ENCODE measurements around the gene COL23A1. TPM values are rescaled to one million over a fixed set of nuclear protein-coding genes. Genes with fewer than 3 reads are reported as not detected.

COL23A1 gene
- total and polyA plus RNA-seq, 2 experiments from 2014 or later: 1.1 to 5.1 TPM

DNA sequence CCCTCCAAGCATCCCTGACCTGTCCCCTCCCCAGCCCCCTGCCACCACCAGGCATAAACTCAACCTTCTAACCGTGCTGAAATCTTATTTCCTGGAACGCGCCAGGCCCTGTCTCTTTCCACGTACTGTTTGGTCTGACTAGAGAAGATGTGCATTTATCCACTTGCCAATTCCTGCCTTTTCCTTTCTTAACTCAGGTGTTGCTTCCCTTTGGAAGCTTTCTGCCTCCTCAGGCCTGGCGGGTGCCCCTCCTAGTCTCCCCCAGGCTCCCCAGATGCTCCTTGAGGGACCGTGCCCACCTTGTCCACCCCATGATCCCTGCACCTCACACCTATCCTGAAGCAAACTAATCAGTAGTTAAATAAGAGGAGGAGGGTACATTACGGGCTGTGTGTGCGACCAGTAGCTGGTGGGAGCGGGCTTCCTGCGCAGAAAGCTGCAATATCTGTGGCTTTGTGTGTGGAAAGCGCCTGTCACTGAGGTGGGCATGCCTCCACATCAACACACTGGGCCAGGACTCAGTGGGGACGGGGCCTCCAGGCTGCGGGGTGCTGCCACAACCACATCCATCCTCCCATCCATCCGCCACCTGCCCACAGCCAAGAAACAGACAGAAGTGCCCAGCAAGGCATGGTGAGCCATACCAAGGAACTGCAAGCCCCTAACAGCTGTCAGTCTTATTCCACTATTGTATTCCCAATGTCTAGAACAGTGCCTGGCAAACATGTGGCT, 73.5 kb downstream of the COL23A1 start:
- Histone ChIP-seq H3K27me3 (no peaks in the 10 kb centered on the region), H3K9me3 (ENCODE audit: low read depth) (no peaks in the 10 kb centered on the region), H4K20me1 (ENCODE audit: insufficient read depth, poor library complexity, severe bottlenecking) (no peaks in the 10 kb centered on the region), H3K36me3 (replicated peaks; ENCODE audit: insufficient read depth, low read depth) (no peaks in the 10 kb centered on the region), H3K27ac (no peak overlapping the region), H3K79me2 (no peaks in the 10 kb centered on the region), H3K4me2 (no peak overlapping the region), H3K9me2 (replicated peaks; ENCODE audit: insufficient read depth) (no peaks in the 10 kb centered on the region), H3K4me1 (ENCODE audit: insufficient read depth) (no peaks in the 10 kb centered on the region), H3K4me3 (no peak overlapping the region), H2AFZ (no peak overlapping the region)
- WGBS (ENCODE audit: low lambda C conversion rate, missing lambda C conversion rate): 92% methylated on average over 14 of the region's 14 CpGs
- TF ChIP-seq EZH2phosphoT487 (IDR thresholded peaks at IDR 0.05; ENCODE audit: low read depth, severe bottlenecking, unreplicated experiment): no peak
- TF ChIP-seq EZH2 (IDR thresholded peaks at IDR 0.05; ENCODE audit: borderline replicate concordance): no peak
- TF ChIP-seq, protein P1, sequence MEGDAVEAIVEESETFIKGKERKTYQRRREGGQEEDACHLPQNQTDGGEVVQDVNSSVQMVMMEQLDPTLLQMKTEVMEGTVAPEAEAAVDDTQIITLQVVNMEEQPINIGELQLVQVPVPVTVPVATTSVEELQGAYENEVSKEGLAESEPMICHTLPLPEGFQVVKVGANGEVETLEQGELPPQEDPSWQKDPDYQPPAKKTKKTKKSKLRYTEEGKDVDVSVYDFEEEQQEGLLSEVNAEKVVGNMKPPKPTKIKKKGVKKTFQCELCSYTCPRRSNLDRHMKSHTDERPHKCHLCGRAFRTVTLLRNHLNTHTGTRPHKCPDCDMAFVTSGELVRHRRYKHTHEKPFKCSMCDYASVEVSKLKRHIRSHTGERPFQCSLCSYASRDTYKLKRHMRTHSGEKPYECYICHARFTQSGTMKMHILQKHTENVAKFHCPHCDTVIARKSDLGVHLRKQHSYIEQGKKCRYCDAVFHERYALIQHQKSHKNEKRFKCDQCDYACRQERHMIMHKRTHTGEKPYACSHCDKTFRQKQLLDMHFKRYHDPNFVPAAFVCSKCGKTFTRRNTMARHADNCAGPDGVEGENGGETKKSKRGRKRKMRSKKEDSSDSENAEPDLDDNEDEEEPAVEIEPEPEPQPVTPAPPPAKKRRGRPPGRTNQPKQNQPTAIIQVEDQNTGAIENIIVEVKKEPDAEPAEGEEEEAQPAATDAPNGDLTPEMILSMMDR (IDR thresholded peaks at IDR 0.05; ENCODE audit: poor library complexity): no peak
- DNase-seq (ENCODE audit: low spot score): no peak

DNA sequence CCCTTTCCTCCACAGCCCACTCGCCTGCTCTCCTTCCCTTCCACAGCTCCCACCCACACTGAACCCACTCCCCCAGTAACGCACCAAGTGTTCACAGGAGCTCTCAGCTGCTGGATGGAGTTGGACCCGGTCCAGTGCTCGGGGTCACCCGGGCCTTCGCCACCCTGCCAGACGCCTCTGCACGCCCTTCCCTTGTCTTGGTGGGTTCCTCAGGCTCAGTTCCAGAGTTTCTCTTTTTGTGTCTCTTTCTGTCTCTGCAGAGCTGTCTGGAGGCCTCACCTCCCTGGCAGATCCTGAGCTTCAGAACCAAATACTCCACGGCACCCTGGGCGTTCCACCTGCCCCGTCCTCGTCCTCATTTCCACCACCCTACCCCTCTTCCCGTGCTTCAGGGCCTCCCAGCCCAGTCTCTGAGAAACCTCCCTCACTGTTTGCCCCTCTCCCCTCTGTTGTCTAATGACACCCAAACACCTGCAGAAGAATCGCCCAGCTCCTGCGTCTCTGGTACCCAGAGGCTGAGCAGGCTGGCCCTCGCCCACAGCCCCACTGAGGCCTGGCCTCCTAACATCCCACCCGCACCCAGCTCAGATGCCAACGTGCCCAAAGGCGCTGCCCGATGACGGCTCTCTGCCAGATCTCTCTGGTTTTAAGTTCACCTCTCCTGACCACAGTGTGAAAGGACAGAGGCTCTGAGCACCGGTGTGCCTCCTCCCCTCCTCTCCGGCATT, 74.3 kb downstream of the COL23A1 start:
- Histone ChIP-seq H3K4me3 (no peak overlapping the region), H3K9me3 (ENCODE audit: low read depth) (no peaks in the 10 kb centered on the region), H3K79me2 (no peaks in the 10 kb centered on the region), H2AFZ (no peak overlapping the region), H3K4me2 (no peak overlapping the region), H3K36me3 (replicated peaks; ENCODE audit: insufficient read depth, low read depth) (no peaks in the 10 kb centered on the region), H3K4me1 (ENCODE audit: insufficient read depth) (no peaks in the 10 kb centered on the region), H4K20me1 (ENCODE audit: insufficient read depth, poor library complexity, severe bottlenecking) (no peaks in the 10 kb centered on the region), H3K27ac (no peak overlapping the region), H3K9me2 (replicated peaks; ENCODE audit: insufficient read depth) (no peaks in the 10 kb centered on the region), H3K27me3 (no peaks in the 10 kb centered on the region)
- no peak for TF ChIP-seq EZH2phosphoT487 (IDR thresholded peaks at IDR 0.05; ENCODE audit: low read depth, severe bottlenecking, unreplicated experiment)
- TF ChIP-seq EZH2 (IDR thresholded peaks at IDR 0.05; ENCODE audit: borderline replicate concordance): no peak
- TF ChIP-seq, protein P1 (IDR thresholded peaks at IDR 0.05; ENCODE audit: poor library complexity): no peak
- 90% methylated on average over 23 of the region's 23 CpGs for WGBS (ENCODE audit: low lambda C conversion rate, missing lambda C conversion rate)
- DNase-seq (ENCODE audit: low spot score): no peak

DNA sequence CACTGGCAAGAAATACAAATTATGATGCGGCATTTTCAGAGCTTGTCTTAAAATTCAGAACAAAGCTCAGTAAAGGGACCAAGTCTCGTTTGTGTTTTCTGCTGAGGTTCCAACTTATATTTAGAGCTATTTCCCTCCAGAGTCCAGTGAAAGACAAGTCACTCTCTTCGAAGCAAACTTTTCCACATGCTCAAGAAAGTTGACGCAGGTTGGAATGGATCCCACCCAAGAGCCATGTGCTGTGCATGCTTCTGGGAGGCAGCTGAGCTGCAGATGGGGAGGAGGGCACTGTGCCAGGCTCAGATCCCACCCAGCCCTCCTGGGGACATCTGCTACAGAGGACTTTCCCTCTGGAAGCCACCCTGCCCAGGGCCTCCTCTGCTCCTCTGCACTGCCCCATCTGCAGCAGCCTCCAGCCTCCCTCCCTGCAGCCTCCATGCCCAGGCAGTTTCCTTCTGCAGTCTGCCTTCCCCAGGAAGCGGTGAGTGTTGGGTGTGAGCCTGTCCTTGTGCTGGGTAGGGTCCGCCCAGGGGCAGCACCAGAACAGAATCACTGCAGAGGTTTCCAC, 75.3 kb downstream of the COL23A1 start:
- Histone ChIP-seq H3K27ac (no peak overlapping the region), H3K4me2 (no peak overlapping the region), H2AFZ (no peak overlapping the region), H3K4me3 (no peak overlapping the region), H3K79me2 (no peaks in the 10 kb centered on the region), H3K36me3 (replicated peaks; ENCODE audit: insufficient read depth, low read depth) (no peaks in the 10 kb centered on the region), H3K9me3 (ENCODE audit: low read depth) (no peaks in the 10 kb centered on the region), H3K27me3 (no peaks in the 10 kb centered on the region), H4K20me1 (ENCODE audit: insufficient read depth, poor library complexity, severe bottlenecking) (no peaks in the 10 kb centered on the region), H3K9me2 (replicated peaks; ENCODE audit: insufficient read depth) (no peaks in the 10 kb centered on the region), H3K4me1 (ENCODE audit: insufficient read depth) (no peaks in the 10 kb centered on the region)
- DNase-seq (ENCODE audit: low spot score): no peak
- WGBS (ENCODE audit: low lambda C conversion rate, missing lambda C conversion rate): 93% methylated on average over 6 of the region's 6 CpGs
- TF ChIP-seq EZH2phosphoT487 (IDR thresholded peaks at IDR 0.05; ENCODE audit: low read depth, severe bottlenecking, unreplicated experiment) (no peak), EZH2 (IDR thresholded peaks at IDR 0.05; ENCODE audit: borderline replicate concordance) (no peak)

DNA sequence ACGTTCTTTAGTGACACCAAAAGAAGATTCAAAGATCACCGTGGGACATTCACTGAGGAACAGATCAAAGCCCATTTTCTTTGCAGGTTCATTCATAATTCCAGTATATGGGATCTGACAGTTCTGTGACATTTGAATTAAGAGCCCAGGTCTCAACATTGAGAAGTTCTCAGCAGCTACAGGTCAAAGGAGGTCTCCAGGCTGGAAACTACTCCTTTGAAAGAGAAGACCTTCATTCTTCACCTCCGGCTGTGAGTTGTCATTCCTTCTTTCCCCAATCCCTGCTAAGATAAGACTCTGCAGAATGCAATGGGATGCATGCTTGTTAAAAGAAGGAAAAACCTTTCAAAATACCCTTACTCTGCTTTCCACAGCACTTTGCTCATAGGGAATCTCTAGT, 79.0 kb downstream of the COL23A1 start:
- Histone ChIP-seq H3K27ac (no peak overlapping the region), H3K27me3 (no peaks in the 10 kb centered on the region), H3K4me1 (ENCODE audit: insufficient read depth) (no peaks in the 10 kb centered on the region), H3K36me3 (replicated peaks; ENCODE audit: insufficient read depth, low read depth) (no peaks in the 10 kb centered on the region), H4K20me1 (ENCODE audit: insufficient read depth, poor library complexity, severe bottlenecking) (no peaks in the 10 kb centered on the region), H3K4me3 (no peak overlapping the region), H3K4me2 (no peak overlapping the region), H3K9me2 (replicated peaks; ENCODE audit: insufficient read depth) (no peaks in the 10 kb centered on the region), H3K79me2 (no peaks in the 10 kb centered on the region), H3K9me3 (ENCODE audit: low read depth) (no peaks in the 10 kb centered on the region), H2AFZ (no peak overlapping the region)
- DNase-seq (ENCODE audit: low spot score): no peak
- TF ChIP-seq EZH2phosphoT487 (IDR thresholded peaks at IDR 0.05; ENCODE audit: low read depth, severe bottlenecking, unreplicated experiment) (no peak), EZH2 (IDR thresholded peaks at IDR 0.05; ENCODE audit: borderline replicate concordance) (no peak)
- TF ChIP-seq, protein P1 (IDR thresholded peaks at IDR 0.05; ENCODE audit: poor library complexity): no peak
- WGBS (ENCODE audit: low lambda C conversion rate, missing lambda C conversion rate): 70% methylated on average over 3 of the region's 3 CpGs

Data from hepatocyte (in vitro differentiated cells).